ENCODE results near the gene MRPL38. TPM values are rescaled to one million over a fixed set of nuclear protein-coding genes. Genes with fewer than 3 reads are reported as not detected.

MRPL38 gene
- total RNA-seq, 1 experiment from 2014 or later = 219 TPM

DNA sequence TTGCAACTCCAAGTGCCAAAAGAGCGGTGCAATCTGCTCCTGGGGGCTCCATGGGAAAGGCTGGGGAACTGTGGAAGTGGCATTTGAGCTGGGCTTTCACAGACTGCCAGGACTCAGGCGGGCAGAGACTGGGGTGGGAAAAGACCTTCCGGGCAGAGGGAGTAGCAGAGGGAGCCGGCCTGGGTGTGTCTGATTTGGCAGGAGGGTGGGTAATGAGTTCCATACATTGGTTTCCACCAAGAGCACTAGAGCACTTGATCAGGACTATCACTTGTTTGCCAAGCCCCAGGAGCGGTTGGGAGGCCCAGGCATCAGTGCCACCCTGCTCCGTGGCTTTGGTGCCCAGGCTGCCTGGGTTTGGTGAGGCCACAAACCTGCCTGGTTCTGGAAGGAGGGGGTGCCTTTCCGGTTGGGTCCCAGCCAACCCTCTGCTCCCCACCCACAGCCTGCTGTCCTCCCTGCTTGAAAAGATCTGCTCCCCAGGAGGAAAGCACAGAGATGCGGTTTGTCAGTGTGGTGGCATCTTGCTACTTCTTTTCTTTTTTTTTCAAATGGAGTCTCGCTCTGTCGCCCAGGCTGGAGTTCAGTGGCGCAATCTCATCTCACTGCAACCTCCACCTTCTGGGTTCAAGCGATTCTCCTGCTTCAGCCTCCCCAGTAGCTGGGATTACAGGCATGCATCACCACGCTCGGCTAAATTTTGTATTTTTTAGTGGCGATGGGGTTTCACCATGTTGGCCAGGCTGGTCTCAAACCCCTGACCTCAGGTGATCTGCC is 22.8 kb downstream of the MRPL38 start (continued):
- TF ChIP-seq, protein P1, sequence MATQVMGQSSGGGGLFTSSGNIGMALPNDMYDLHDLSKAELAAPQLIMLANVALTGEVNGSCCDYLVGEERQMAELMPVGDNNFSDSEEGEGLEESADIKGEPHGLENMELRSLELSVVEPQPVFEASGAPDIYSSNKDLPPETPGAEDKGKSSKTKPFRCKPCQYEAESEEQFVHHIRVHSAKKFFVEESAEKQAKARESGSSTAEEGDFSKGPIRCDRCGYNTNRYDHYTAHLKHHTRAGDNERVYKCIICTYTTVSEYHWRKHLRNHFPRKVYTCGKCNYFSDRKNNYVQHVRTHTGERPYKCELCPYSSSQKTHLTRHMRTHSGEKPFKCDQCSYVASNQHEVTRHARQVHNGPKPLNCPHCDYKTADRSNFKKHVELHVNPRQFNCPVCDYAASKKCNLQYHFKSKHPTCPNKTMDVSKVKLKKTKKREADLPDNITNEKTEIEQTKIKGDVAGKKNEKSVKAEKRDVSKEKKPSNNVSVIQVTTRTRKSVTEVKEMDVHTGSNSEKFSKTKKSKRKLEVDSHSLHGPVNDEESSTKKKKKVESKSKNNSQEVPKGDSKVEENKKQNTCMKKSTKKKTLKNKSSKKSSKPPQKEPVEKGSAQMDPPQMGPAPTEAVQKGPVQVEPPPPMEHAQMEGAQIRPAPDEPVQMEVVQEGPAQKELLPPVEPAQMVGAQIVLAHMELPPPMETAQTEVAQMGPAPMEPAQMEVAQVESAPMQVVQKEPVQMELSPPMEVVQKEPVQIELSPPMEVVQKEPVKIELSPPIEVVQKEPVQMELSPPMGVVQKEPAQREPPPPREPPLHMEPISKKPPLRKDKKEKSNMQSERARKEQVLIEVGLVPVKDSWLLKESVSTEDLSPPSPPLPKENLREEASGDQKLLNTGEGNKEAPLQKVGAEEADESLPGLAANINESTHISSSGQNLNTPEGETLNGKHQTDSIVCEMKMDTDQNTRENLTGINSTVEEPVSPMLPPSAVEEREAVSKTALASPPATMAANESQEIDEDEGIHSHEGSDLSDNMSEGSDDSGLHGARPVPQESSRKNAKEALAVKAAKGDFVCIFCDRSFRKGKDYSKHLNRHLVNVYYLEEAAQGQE (IDR thresholded peaks at IDR 0.05; ENCODE audit: low read depth) = no peak
- no peak for TF ChIP-seq SP1 (IDR thresholded peaks at IDR 0.05; ENCODE audit: low read depth)
- TF ChIP-seq, protein P2, sequence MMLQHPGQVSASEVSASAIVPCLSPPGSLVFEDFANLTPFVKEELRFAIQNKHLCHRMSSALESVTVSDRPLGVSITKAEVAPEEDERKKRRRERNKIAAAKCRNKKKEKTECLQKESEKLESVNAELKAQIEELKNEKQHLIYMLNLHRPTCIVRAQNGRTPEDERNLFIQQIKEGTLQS (IDR thresholded peaks at IDR 0.05) = no peak
- no peak for TF ChIP-seq EZH2phosphoT487 (IDR thresholded peaks at IDR 0.05; ENCODE audit: borderline replicate concordance)

- no peak overlapping the region for H2AFZ ChIP-seq (ENCODE audit: low read depth, low read length, poor library complexity, severe bottlenecking)
- no peaks in the 10 kb centered on the region for H3K9me2 ChIP-seq (ENCODE audit: insufficient read depth)
- H3K27me3 ChIP-seq (ENCODE audit: insufficient read depth, low read length) = no peaks in the 10 kb centered on the region
- H3K4me3 ChIP-seq (replicated peaks in 1 of 2; ENCODE audit: low read depth in 1 of 2, low read length in 2 of 2) = no peak overlapping the region
- ATAC-seq (no peak), DNase-seq (ENCODE audit: low read depth, low spot score) (no peak)
- H3K27ac ChIP-seq (ENCODE audit: low read depth, low read length) = no peak overlapping the region
- RAD21 ChIA-PET (ENCODE audit: low non-redundant PET in 1 of 2, low total read pairs in 2 of 2, uncharacterized antibody in 2 of 2, unreplicated experiment in 2 of 2) = interaction anchor here in 1 of 2 experiments (0.6 kb wide), 1 partner anchor 11 kb away, joined by 3 read pairs; no protein-coding TSS in a partner anchor
- no TSS peak for BruUV-seq (replicated peaks)
- no peaks in the 10 kb centered on the region for H3K9me3 ChIP-seq (ENCODE audit: control insufficient read depth in 1 of 2, insufficient read depth in 1 of 2, low read depth in 1 of 2, low read length in 2 of 2)
- H3K36me3 ChIP-seq (ENCODE audit: control insufficient read depth in 1 of 2, insufficient read depth in 2 of 2, low read length in 2 of 2) = no peaks in the 10 kb centered on the region
- POLR2A ChIA-PET = interaction anchor here (0.8 to 3.4 kb wide), 3 partner anchors 17 to 100 kb away, joined by 3 to 24 read pairs (median 7); partner anchors contain the start of genes TRIM65 and WBP2
- H3K9ac ChIP-seq (ENCODE audit: low read length) = no peak overlapping the region
- no peak overlapping the region for H3K4me2 ChIP-seq (ENCODE audit: low read length)
- H4K20me1 ChIP-seq (ENCODE audit: insufficient read depth) = no peaks in the 10 kb centered on the region
- intact Hi-C loops (cut with micrococcal nuclease) = no loop called here
- TF ChIP-seq, protein P3, sequence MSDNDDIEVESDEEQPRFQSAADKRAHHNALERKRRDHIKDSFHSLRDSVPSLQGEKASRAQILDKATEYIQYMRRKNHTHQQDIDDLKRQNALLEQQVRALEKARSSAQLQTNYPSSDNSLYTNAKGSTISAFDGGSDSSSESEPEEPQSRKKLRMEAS (IDR thresholded peaks at IDR 0.05) = no peak
- H3K4me1 ChIP-seq (ENCODE audit: control insufficient read depth in 1 of 2, insufficient read depth in 2 of 2, low read length in 2 of 2) = peaks cover 24 to 37% of the 10 kb centered on the region in 2 experiments
- peaks cover 27% of the 10 kb centered on the region for H3K79me2 ChIP-seq (ENCODE audit: insufficient read depth, low read length)
- CTCF ChIA-PET = interaction anchor here (0.9 to 6.3 kb wide), 4 partner anchors 16 to 25 kb away, joined by 3 to 57 read pairs (median 4); partner anchors contain the start of genes MRPL38, TRIM65 and WBP2
Observed at GRCh38 chr17:75880266-75880665, 24.4 kb downstream of the MRPL38 start.
